GM21367 (cell line): ENCODE measurements around the gene ANKRD63.

Experiments
- ATAC-seq: cut with Tn5 transposase; IDR thresholded peaks from one replicate; pipeline ENCODE4 v1.9.1; 2021; ENCODE audit not compliant: unreplicated experiment

ANKRD63 gene

GRCh38 chr15:40295877-40296560 is 13.2 kb upstream of the ANKRD63 start:
- ATAC-seq = no peak

- no peak for ATAC-seq
Measured at GRCh38 chr15:40295297-40295696, 12.4 kb upstream of the ANKRD63 start.

- ATAC-seq = no peak
Measured at GRCh38 chr15:40293905-40294895, 11.3 kb upstream of the ANKRD63 start.

GRCh38 chr15:40293006-40293405 is 10.1 kb upstream of the ANKRD63 start:
- no peak for ATAC-seq

- ATAC-seq = no peak
Measured at GRCh38 chr15:40292246-40292645, 9.4 kb upstream of the ANKRD63 start.

GRCh38 chr15:40290918-40291574 is 8.2 kb upstream of the ANKRD63 start:
- ATAC-seq = no peak

GRCh38 chr15:40290545-40290917 is 7.7 kb upstream of the ANKRD63 start:
- no peak for ATAC-seq

GRCh38 chr15:40289140-40289775 is 6.4 kb upstream of the ANKRD63 start:
- no peak for ATAC-seq

GRCh38 chr15:40287968-40288367 is 5.1 kb upstream of the ANKRD63 start:
- no peak for ATAC-seq

GRCh38 chr15:40287505-40287904 is 4.6 kb upstream of the ANKRD63 start:
- ATAC-seq = no peak

GRCh38 chr15:40286794-40287193 is 3.9 kb upstream of the ANKRD63 start:
- ATAC-seq = no peak

GRCh38 chr15:40286061-40286532 is 3.2 kb upstream of the ANKRD63 start:
- no peak for ATAC-seq

GRCh38 chr15:40285554-40286011 is 2.7 kb upstream of the ANKRD63 start:
- ATAC-seq = no peak

- no peak for ATAC-seq
Measured at GRCh38 chr15:40285151-40285550, 2.3 kb upstream of the ANKRD63 start.

GRCh38 chr15:40283615-40284300 is 894 bp upstream of the ANKRD63 start:
- no peak for ATAC-seq

- no peak for ATAC-seq
Measured at GRCh38 chr15:40282147-40282868, 556 bp downstream of the ANKRD63 start.

- no peak for ATAC-seq
Measured at GRCh38 chr15:40281801-40282146, 1.1 kb downstream of the ANKRD63 start.

- no peak for ATAC-seq
Measured at GRCh38 chr15:40281057-40281800, 1.6 kb downstream of the ANKRD63 start.
